ENCODE measurements around the gene SPATA31D3.
"Not testable (repeated sequence)": the region's sequence is repeated elsewhere in the genome, so short reads cannot be mapped to it uniquely, and the experiment has no call there.

SPATA31D3 gene

GRCh38 chr9:81980568-81980967 lies 37.3 kb downstream of the SPATA31D3 start:
- no peak for DNase-seq

DNA sequence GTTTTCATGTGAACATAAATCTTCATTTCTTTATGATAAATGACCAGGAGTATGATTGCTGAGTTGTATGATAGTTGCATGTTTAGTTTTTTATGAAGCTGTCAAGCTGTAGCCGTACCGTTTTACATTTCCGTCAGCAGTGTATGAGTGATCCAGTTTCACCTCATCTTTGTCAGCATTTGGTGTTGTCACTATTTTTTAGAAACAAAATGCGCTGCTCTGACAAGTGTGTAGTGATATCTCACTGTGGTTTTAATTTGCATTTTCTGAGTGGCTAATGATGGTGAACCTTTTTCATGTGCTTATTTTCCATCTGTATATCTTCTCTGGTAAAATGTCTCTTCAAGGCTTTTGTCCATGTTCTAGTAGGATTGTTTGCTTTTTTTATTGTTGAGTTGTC lies 38.6 kb downstream of the SPATA31D3 start:
- DNase-seq = no peak

DNA sequence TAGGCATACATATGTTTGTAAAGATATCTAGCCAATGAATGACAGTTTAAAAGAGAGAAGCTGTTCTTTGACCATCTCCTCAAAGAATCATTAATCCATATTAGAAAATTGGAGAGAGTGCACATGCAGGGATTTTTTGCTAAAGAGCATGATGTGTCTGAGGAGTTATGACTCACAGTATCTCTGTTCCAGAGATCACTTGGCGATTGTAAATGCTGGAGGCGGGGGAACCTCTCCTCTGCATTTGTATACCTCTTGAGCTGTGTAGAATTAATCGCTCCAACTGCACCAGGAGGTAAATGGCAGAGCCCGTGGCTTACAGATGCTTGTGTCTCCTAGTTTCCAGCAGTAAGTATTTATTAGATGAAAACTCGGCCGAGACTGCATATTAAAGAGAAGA lies 41.6 kb downstream of the SPATA31D3 start:
- DNase-seq = no peak

DNA sequence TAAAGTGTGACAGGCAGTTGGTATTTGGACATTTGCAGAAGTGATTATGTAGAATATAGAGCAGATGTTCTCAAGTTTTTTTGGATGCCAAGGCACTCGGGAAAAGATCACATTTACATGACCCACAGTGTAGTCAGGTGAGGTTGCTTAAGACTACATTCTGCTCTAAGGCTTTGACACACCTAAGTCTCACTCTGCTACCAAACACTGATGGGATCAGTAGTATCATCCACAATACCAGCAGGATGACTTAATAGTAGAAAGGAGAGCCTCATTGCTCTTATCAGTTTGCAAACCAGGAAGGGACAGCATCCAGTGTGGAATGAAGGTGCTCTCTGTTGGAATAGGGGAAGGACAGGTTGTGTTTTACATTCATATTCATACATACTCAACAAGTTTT lies 42.8 kb downstream of the SPATA31D3 start:
- DNase-seq = no peak

DNA sequence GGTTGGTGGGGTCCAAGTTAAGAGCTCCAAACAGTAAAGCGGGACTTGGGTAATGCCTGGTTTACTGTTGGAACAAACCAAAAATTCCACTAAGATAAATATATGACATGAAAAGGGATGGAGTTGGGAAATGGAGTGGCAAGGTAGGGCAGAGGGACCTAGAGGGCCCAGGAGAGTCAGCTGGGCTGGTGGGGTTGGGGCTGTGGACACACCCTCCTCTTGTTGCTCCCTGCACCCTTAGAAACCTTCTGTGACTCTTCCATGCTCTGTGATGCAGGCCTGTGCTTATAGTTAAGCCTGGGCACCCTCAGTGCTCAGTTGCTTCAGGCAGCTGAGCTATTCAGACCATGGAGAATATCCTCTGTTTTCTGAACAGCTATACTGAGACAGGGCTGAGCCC lies 45.2 kb downstream of the SPATA31D3 start, which contains the start of gene SPATA31D1:
SPATA31D1 (plus strand) TSS at position 301 of the 400 bp plus-strand sequence; CDS start at position 348, 47 bp downstream.
- DNase-seq = not testable (repeated sequence)

- DNase-seq = no peak
These were observed 46.4 kb downstream of the SPATA31D3 start for GRCh38 chr9:81989700-81990099.

DNA sequence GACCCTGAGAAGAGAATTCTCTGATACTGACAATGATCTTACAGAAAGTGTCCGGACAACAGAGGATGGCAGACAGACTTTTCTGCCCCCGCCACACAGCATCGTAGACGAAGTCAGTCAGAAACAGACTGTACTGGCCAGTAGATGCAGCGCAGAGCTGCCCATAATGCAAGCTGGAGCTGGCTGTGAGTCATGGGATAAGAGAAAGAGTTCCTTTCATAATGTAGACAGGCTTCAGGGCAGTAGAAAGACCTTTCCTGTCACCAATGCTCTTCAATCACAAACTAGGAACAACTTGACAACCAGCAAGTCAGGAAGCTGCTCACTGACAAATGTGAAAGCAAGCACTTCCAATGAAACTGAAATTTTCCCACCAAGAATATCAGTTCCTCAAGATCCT lies 50.4 kb downstream of the SPATA31D3 start:
- no peak for DNase-seq
